Activated naive CD8-positive, alpha-beta T cell treated with anti-CD3 and anti-CD28 coated beads for 36 hours (primary cell): ENCODE data around the gene PDAP1. TPM values are rescaled to one million over a fixed set of nuclear protein-coding genes. Genes with fewer than 3 reads are reported as not detected.
"Not testable (repeated sequence)": the region's sequence is repeated elsewhere in the genome, so short reads cannot be mapped to it uniquely, and the experiment has no call there.

Experiments
- DNase-seq: peaks from one replicate; pipeline ENCODE4 v3.0.0; 2021
- H3K27ac Mint-ChIP-seq: one replicate; pipeline ENCODE4 v1.8.0; 2022; ENCODE audit warnings: mild to moderate bottlenecking, moderate library complexity, mixed read lengths
- H3K27me3 Mint-ChIP-seq: one replicate; pipeline ENCODE4 v1.8.0; 2022; ENCODE audit warnings: mild to moderate bottlenecking, mixed read lengths
- H3K36me3 Mint-ChIP-seq: one replicate; pipeline ENCODE4 v1.8.0; 2021; ENCODE audit warnings: mild to moderate bottlenecking, mixed read lengths
- H3K4me1 Mint-ChIP-seq: one replicate; pipeline ENCODE4 v1.8.0; 2021; ENCODE audit warnings: mixed read lengths
- H3K4me3 Mint-ChIP-seq: one replicate; pipeline ENCODE4 v1.8.0; 2022; ENCODE audit warnings: mild to moderate bottlenecking, moderate library complexity, mixed read lengths
- H3K9me3 Mint-ChIP-seq: one replicate; pipeline ENCODE4 v1.8.0; 2022; ENCODE audit warnings: mixed read lengths
- total RNA-seq, 2 experiments: library from RNA; stranded (reverse); gene quantifications; one replicate each; pipeline ENCODE4 v1.2.3, GENCODE V29; 2021

Gene PDAP1
- total RNA-seq, 2 experiments from 2014 or later: 201 to 214 TPM

DNA sequence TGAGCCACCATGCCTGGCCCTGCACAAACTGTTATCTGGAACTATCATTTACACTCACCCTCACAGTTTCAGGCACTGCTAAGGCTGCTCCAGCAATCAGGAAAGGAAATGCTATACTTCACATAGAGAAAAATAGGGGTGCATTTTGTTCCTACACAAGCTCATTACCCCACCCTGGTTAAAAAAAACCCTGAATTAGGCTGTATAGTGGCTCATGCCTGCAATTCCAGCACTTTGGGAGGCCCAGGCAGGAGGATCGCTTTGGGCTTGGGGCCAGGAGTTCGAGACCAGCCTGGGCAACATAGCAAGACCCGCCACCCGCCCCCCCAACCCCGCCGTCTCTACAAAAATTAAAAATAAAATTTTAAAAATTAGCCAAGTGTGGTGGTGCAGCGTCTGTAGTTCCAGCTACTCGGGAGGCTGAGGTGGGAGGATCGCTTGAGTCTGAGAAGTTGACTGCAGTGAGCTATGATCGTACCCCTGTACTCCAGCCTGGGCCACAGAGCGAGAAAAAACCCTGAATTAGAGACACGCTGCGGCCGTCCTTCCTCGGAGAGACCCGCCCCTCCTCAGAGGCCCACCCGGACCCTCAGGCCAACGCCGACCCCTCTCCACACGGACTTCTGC is 29.7 kb upstream of the PDAP1 start:
- Mint-ChIP-seq H3K27me3 (no peaks in the 10 kb centered on the region), H3K36me3 (peaks cover 16% of the 10 kb centered on the region), H3K4me3 (peak overlapping the region; percentile 99), H3K27ac (peak overlapping the region; percentile 97), H3K9me3 (no peaks in the 10 kb centered on the region), H3K4me1 (peaks cover 28% of the 10 kb centered on the region)
- DNase-seq: no peak

DNA sequence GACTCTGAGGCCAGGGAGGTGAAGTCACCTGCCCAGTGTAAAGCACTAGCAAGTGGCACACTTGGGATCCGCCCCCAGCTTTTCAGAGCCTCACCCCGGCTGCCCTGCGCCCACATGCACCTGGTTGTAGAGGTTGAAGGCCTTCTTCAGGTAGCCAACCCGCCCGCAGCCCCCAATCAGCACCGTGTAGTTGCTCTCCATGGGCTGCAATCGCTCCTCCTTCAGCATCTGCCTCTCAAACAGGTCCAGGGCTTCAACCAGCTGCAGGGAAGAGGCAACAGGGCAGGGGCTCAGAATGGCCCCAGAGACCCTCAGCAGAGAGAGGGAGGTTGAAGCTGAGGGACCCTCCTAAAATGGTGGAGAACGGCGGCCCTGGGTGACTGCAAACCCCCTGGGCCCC is 24.8 kb upstream of the PDAP1 start:
- Mint-ChIP-seq H3K36me3 (peaks cover 1% of the 10 kb centered on the region), H3K4me1 (peaks cover 10% of the 10 kb centered on the region), H3K9me3 (no peaks in the 10 kb centered on the region), H3K27ac (no peak overlapping the region), H3K27me3 (no peaks in the 10 kb centered on the region), H3K4me3 (no peak overlapping the region)
- DNase-seq: no peak

DNA sequence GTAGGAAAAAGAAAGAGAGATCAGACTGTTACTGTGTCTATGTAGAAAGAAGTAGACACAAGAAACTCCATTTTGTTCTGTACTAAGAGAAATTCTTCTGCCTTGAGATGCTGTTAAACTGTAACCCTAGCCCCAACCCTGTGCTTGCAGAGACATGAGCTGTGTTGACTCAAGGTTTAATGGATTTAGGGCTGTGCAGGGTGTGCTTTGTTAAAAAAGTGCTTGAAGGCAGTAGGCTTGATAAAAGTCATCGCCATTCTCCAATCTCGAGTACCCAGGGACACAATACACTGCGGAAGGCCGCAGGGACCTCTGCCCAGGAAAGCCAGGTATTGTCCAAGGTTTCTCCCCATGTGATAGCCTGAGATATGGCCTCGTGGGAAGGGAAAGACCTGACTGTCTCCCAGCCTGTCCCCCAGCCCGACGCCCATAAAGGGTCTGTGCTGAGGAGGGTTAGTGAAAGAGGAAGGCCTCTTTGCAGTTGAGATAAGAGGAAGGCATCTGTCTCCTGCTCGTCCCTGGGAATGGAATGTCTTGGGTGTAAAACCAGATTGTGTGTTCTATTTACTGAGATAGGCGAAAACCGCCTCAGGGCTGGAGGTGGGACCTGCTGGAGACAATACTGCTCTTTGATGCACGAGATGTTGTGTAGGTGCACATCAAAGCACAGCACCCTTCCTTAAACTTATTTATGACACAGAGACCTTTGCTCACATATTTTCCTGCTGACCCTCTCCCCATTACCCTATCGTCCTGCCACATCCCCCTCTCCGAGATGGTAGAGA is 23.6 kb upstream of the PDAP1 start:
- H3K27ac Mint-ChIP-seq, DNase-seq, H3K4me3 Mint-ChIP-seq, H3K4me1 Mint-ChIP-seq, H3K36me3 Mint-ChIP-seq, H3K27me3 Mint-ChIP-seq, H3K9me3 Mint-ChIP-seq: not testable (repeated sequence)

DNA sequence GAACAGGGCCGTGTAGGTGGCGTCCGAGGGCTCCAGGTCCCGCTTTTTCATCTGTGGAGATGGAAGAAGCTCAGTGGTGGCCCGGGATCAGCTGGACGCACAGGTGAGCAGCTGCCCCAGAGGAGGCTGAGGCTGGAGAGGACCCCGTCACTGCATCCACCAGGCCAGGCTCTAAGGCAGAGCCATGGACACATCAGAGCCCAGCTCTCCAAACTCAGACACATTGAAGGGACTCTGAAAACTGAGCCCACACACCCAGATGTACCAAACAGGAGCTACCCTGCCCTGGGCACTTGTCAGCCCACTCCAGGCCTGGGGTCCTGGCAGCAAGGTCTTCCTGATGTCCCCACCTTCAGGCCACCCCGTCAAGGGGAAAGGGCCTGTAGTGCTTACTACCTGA is 21.4 kb upstream of the PDAP1 start:
- peaks cover 2% of the 10 kb centered on the region for H3K4me1 Mint-ChIP-seq
- H3K4me3 Mint-ChIP-seq: no peak overlapping the region
- peaks cover 2% of the 10 kb centered on the region for H3K36me3 Mint-ChIP-seq
- H3K27me3 Mint-ChIP-seq: no peaks in the 10 kb centered on the region
- H3K9me3 Mint-ChIP-seq: no peaks in the 10 kb centered on the region
- no peak overlapping the region for H3K27ac Mint-ChIP-seq
- DNase-seq: no peak

DNA sequence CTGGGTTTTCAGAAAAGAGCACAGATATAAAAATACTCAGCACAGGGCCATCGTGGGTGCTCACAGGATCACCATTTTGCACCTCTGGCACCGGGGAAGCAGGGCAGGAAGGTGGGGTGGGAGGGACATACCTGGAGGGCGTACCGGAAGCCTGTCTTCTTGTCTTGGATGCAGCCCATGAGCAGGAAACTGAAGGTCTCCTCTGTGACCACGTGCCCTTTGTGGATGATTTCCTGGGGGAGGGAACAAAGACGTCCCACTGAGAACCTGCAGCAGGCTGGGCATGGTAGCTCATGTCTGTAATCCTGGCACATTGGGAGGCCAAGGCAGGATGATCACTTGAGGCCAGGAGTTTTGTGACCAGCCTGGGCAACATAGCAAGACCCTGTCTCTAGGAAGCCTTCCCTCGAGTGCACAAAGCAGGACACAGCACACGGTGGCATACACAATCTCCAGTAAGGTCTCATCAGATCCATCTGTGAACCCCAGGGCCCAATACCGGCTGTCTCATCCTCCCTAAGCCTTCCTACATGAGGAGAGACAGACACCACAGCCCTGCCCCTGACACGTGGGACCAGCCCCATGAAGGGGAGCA is 20.7 kb upstream of the PDAP1 start:
- H3K27me3 Mint-ChIP-seq: no peaks in the 10 kb centered on the region
- no peak for DNase-seq
- no peaks in the 10 kb centered on the region for H3K9me3 Mint-ChIP-seq
- peaks cover 7% of the 10 kb centered on the region for H3K36me3 Mint-ChIP-seq
- H3K4me3 Mint-ChIP-seq: no peak overlapping the region
- peak overlapping the region; percentile 38 for H3K27ac Mint-ChIP-seq
- peaks cover 2% of the 10 kb centered on the region for H3K4me1 Mint-ChIP-seq

DNA sequence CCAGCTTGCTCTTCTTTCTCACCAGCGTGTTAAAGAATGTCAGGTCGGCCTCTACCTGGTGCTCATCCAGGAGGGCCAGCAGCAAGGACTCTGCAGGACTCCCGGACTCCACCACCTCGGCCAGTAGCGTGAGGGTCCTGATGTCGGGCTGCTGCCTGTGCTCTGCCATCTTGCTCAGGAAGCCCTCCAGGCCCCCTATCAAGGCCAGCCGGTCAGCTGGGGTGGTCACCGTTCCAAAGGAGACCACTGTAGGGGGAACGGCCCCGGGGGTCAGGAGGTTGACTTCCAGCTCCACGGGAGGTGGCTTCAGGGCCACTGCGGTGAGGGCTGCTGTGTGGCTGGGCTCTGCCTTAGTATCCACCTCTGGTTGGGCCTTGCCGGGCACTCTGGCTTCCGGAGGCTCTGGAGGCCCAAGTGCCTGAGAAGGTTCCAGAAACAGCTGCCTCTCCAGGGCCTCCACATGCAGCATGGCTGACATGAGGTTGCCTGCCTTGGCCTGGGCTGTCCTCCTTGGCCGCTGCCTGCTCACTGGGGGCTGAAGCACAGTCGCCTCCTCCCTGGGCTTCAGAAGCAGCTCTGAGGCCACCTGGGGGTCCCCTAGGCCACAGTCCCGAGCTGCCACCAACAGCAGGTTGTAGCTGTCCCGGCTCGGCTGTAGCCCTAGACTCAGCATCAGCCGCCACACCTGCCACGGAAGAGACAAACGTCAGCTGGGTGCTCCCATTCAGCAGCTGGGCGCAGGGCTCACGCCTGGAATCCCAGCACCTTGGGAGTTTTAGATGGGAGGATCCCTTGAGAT is 16.7 kb upstream of the PDAP1 start:
- Mint-ChIP-seq H3K4me3 (no peak overlapping the region), H3K27me3 (no peaks in the 10 kb centered on the region), H3K36me3 (peaks cover 7% of the 10 kb centered on the region), H3K9me3 (no peaks in the 10 kb centered on the region), H3K27ac (no peak overlapping the region), H3K4me1 (peaks cover 2% of the 10 kb centered on the region)
- no peak for DNase-seq

DNA sequence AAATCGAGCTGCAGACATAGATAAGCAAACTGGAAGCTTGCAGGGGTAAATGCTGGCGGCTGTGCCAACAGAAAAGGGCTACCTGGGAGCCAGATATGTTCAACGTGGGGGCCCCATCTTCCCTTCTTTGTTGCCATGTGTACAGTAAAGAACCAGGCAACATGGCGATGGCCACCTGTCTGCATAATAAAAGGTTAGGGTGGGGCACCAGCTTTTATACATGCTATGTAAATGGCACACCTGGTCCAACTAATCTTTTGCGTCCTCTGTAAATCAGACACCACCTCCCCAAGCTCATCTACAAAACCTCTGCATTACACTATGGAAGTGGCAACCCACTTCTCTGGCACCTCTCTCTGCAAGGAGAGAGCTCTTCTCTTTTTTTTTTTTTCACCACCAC is 14.2 kb upstream of the PDAP1 start:
- Mint-ChIP-seq H3K27me3 (no peaks in the 10 kb centered on the region), H3K4me1 (no peaks in the 10 kb centered on the region), H3K4me3 (no peak overlapping the region), H3K9me3 (no peaks in the 10 kb centered on the region), H3K36me3 (peaks cover 11% of the 10 kb centered on the region), H3K27ac (no peak overlapping the region)
- no peak for DNase-seq

DNA sequence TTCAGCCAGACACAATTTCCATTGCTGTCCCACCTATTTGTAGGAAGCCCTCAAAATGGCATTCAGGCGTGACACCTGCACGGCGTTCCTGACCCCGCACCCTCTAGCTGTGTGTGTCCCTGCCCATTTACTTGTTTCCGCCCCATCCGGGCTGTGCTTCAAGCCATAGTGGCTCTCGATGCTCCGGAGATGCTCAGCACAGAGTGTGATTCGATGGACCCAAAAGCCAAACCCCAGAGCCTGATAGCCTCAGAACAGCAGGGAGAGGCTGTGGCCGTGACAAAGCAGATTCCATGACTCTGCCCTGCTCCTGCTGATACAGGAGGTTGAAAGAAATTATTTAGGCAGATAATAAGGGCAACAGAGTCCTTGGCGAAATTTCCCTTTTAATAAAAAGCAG is 13.8 kb upstream of the PDAP1 start:
- H3K27ac Mint-ChIP-seq: peak overlapping the region; percentile 17
- H3K36me3 Mint-ChIP-seq: peaks cover 15% of the 10 kb centered on the region
- no peaks in the 10 kb centered on the region for H3K4me1 Mint-ChIP-seq

DNA sequence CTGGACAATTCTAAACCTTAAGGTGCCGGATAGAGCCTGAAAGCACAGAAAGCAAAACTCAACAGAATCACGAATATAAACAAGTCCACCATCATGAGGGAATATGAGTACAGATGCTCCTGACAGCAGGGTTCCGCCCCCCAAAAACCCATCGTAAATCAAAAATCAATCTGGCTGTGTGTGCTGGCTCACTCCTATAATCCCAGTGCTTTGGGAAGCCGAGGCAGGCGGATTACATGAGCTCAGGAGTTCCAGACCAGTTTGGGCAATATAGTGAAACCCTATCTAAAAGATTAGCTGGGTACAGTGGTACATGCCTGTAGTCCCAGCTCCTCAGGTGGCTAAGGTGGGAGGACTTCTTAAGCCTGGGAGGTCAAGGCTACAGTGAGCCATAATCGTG is 12.6 kb upstream of the PDAP1 start:
- Mint-ChIP-seq H3K4me1 (peaks cover 2% of the 10 kb centered on the region), H3K27ac (no peak overlapping the region), H3K4me3 (no peak overlapping the region), H3K36me3 (peaks cover 23% of the 10 kb centered on the region), H3K27me3 (no peaks in the 10 kb centered on the region), H3K9me3 (no peaks in the 10 kb centered on the region)
- no peak for DNase-seq

More for the DNA sequence above, 13.8 kb upstream of the PDAP1 start:
- H3K4me3 Mint-ChIP-seq: no peak overlapping the region
- H3K27me3 Mint-ChIP-seq: no peaks in the 10 kb centered on the region
- DNase-seq: no peak
- H3K9me3 Mint-ChIP-seq: no peaks in the 10 kb centered on the region

DNA sequence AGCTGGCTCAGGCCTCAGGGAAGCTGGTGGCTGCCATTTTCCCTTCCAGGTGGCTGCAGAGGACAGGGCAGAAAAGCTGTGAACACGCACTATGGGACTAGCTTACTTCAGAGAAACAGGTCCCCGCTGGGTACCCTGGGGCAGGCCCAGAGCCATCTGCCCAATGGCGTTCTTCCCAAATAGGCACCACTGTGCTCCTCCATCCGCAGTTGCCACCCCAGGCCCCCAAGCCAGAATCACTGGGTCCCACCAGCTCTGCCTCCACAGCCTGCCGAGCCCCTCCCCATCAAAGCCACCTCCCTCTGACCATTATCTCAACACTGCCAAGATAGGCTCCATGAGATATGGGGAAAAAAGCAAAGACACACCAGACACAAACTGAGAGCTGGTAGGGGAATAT is 11.8 kb upstream of the PDAP1 start:
- H3K9me3 Mint-ChIP-seq: no peaks in the 10 kb centered on the region
- H3K36me3 Mint-ChIP-seq: peaks cover 24% of the 10 kb centered on the region
- no peaks in the 10 kb centered on the region for H3K27me3 Mint-ChIP-seq
- no peak overlapping the region for H3K27ac Mint-ChIP-seq
- DNase-seq: no peak
- H3K4me3 Mint-ChIP-seq: no peak overlapping the region
- peaks cover 3% of the 10 kb centered on the region for H3K4me1 Mint-ChIP-seq

DNA sequence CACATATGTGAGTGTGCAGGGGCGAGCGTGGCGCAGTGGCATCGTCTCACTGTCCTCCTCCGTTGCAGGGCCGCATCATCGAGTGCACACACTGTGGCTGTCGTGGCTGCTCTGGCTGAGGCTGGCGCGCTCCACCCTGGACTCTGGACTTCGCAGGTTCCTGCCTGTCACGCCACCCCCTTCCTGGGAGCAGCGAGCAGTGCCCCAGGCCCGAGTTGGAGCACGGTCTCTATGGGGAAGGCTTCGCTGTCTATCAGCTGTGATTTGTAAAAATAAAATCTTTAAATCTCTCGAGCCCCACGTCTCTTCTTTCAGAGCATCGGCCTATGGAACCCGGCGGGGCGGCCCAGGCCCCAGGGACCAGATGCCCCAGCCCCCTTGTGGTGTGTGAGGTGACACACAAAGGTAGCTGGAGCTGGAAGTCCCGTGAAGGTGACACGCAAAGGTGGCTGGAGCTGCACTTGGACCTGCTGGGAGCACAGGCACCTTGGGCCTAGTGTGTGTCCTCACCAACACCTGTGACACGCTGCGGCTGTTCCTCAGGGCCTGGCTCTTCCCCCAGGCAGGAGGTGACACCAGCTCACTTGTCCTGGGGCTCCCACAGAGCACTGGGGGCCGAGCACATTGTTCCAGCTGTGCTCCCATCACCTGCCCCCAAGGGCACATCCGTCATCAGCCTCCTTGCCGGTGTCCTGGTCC is 11.1 kb upstream of the PDAP1 start:
- H3K27ac Mint-ChIP-seq: no peak overlapping the region
- DNase-seq: no peak
- H3K9me3 Mint-ChIP-seq: no peaks in the 10 kb centered on the region
- H3K4me3 Mint-ChIP-seq: no peak overlapping the region
- peaks cover 27% of the 10 kb centered on the region for H3K36me3 Mint-ChIP-seq
- peaks cover 3% of the 10 kb centered on the region for H3K4me1 Mint-ChIP-seq
- no peaks in the 10 kb centered on the region for H3K27me3 Mint-ChIP-seq

DNA sequence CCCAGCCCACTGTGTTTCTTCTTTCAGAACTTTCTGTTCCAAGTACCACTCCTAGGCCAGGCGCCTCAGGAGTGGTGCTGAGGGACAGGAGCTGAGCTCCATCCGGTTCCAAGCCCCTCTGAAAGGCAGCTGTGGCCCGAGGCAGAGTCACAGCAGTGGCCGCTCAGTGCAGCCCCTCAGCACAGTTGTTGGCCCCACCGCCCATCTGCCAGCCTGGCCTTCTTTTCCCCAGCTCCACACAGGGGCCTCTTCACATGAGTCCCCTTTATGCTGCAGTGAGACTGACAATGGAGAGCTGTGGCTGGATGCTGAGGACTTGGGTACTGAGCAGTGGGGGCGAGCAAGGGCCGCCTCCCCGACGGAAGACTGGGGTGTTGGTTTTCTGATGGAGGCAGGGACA is 9.9 kb upstream of the PDAP1 start:
- Mint-ChIP-seq H3K27ac (no peak overlapping the region), H3K27me3 (no peaks in the 10 kb centered on the region), H3K4me1 (peaks cover 3% of the 10 kb centered on the region), H3K9me3 (no peaks in the 10 kb centered on the region), H3K36me3 (peaks cover 27% of the 10 kb centered on the region), H3K4me3 (no peak overlapping the region)
- DNase-seq: no peak

DNA sequence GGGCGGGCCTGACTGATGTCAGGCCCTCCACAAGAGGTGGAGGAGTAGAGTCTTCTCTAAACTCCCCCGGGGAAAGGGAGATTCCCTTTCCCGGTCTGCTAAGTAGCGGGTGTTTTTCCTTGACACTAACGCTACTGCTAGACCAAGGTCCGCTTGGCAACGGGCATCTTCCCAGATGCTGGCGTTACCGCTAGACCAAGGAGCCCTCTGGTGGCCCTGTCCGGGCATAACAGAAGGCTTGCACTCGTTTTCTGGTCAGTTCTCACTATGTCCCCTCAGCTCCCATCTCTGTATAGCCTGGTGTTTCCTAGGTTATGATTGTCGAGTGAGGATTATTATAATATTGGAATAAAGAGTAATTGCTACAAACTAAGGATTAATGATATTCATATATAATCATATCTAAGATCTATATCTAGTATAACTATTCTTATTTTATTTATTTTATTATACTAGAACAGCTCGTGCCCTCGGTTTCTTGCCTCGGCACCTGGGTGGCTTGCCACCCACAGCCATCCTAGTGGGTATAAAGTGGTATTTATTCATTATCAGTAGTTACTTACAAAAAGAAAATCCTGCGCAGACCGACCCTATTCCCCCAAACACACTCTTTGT is 7.2 kb upstream of the PDAP1 start:
- Mint-ChIP-seq H3K27ac (peak overlapping the region; percentile 40), H3K4me1 (peaks cover 12% of the 10 kb centered on the region), H3K36me3 (peaks cover 32% of the 10 kb centered on the region)
- not testable (repeated sequence) for H3K4me3 Mint-ChIP-seq, H3K27me3 Mint-ChIP-seq, DNase-seq, H3K9me3 Mint-ChIP-seq

DNA sequence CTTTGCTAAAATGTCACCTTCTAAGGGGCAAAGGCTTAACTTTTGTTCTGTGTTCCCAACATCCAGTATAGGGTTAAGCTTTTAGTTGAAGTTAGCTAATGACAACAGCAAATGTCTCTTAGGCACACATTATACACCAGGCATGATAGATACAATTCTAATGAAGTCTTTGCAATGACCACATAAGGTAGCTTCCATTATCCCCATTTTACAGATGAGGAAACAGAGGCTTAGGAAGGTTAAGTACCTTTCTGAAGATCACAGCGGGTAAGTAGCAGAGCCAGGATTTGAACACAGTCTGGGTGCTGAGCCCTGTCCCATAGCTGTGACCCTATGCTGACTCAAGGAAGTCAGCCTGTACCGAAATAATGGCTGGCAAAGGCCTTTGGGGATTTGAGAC is 2.2 kb upstream of the PDAP1 start:
- Mint-ChIP-seq H3K4me3 (peak overlapping the region; percentile 92), H3K27me3 (no peaks in the 10 kb centered on the region), H3K9me3 (no peaks in the 10 kb centered on the region), H3K4me1 (peaks cover 34% of the 10 kb centered on the region), H3K27ac (peak overlapping the region; percentile 30), H3K36me3 (peaks cover 35% of the 10 kb centered on the region)
- no peak for DNase-seq
